ENCODE data around the gene RPL37. TPM values are rescaled to one million over a fixed set of nuclear protein-coding genes. Genes with fewer than 3 reads are reported as not detected.
"Not testable (repeated sequence)": the region's sequence is repeated elsewhere in the genome, so short reads cannot be mapped to it uniquely, and the experiment has no call there.

Gene RPL37
- total and polyA plus RNA-seq, 4 donors, result 881 to 2,683 (median 1,270) TPM

DNA sequence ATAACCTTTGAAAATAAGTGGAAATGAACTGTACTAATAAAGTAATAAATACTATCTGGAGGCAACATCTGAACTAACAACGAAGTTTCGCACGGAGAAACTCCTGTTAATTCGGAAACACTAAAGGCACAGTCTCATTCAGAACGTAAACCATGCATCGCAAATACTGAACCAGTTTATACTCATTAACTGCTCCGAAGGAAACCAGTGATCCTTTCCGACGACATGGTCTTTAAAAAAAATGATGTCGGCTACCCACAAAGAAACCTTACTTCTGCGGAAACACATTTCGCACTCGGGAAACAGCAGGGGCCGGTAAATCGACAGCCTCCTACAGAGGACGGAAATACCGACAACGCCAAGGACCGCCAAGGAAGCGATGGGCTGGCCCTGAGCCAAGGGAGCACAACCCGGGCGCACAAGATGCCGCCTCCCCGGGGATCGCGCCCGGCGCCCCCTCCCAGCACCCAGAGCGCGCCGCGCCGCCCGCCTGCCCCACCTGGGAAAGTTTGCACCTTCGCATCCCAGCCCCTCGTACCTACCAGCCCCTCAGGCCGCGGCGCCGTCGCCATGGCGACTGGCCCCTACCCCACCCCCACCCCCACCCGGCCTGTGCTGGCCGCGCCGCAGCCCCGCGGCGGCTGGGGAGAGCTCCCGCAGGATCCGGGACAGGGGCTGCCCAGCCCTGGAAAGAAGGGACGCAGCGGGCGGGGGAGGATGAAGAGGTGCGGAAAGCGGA, 37.6 kb downstream of the RPL37 start:
- H3K27me3 ChIP-seq (ENCODE audit: control insufficient read depth in 3 of 3, insufficient read depth in 3 of 3, low read length in 2 of 3), result no peaks in the 10 kb centered on the region
- DNase-seq (peak; percentile 81 to 85 (median 83)), ATAC-seq (ENCODE audit: insufficient read depth, low FRiP score) (peak; percentile 43)
- peaks cover 0 to 20% (median 3%) of the 10 kb centered on the region in 5 donors for H3K4me1 ChIP-seq (ENCODE audit: control insufficient read depth in 5 of 5, insufficient read depth in 5 of 5, low read length in 5 of 5)
- peak overlapping the region; percentile 62 to 96 for H3K27ac ChIP-seq (ENCODE audit: low read depth in 1 of 2, low read length in 1 of 2)
- H3K9ac ChIP-seq (ENCODE audit: insufficient read depth in 1 of 2, low read length in 2 of 2), result peak overlapping the region; percentile 55 to 95
- no peak for TF ChIP-seq CTCF (IDR thresholded peaks at IDR 0.05; ENCODE audit: control extremely low read depth, extremely low read depth)
- 0 to 1% methylated on average over 51 to 56 of the region's 56 CpGs for WGBS, 2 donors
- peaks cover 0 to 2% (median 0%) of the 10 kb centered on the region in 4 donors for H3K9me3 ChIP-seq (ENCODE audit: control insufficient read depth in 4 of 4, insufficient read depth in 3 of 4, low read length in 3 of 4)
- peak overlapping the region; percentile 88 for H3K4me3 ChIP-seq
- peaks cover 0 to 4% (median 0%) of the 10 kb centered on the region in 4 donors for H3K36me3 ChIP-seq (ENCODE audit: control insufficient read depth in 4 of 4, insufficient read depth in 4 of 4, low read length in 4 of 4)

GRCh38 chr5:40796487-40796889, 38.5 kb downstream of the RPL37 start:
- DNase-seq (peak in 2 of 3 donors; percentile 30 to 35), ATAC-seq (ENCODE audit: insufficient read depth, low FRiP score) (no peak)
- peaks cover 0 to 2% (median 0%) of the 10 kb centered on the region in 4 donors for H3K9me3 ChIP-seq (ENCODE audit: control insufficient read depth in 4 of 4, insufficient read depth in 3 of 4, low read length in 3 of 4)
- peaks cover 0 to 4% (median 0%) of the 10 kb centered on the region in 4 donors for H3K36me3 ChIP-seq (ENCODE audit: control insufficient read depth in 4 of 4, insufficient read depth in 4 of 4, low read length in 4 of 4)
- no peak overlapping the region for H3K4me3 ChIP-seq
- TF ChIP-seq CTCF (IDR thresholded peaks at IDR 0.05; ENCODE audit: control extremely low read depth, extremely low read depth), result no peak
- no peaks in the 10 kb centered on the region for H3K27me3 ChIP-seq (ENCODE audit: control insufficient read depth in 3 of 3, insufficient read depth in 3 of 3, low read length in 2 of 3)
- no peak overlapping the region for H3K9ac ChIP-seq (ENCODE audit: insufficient read depth in 1 of 2, low read length in 2 of 2)
- H3K27ac ChIP-seq (ENCODE audit: low read depth in 1 of 2, low read length in 1 of 2), result no peak overlapping the region
- peaks cover 0 to 20% (median 3%) of the 10 kb centered on the region in 5 donors for H3K4me1 ChIP-seq (ENCODE audit: control insufficient read depth in 5 of 5, insufficient read depth in 5 of 5, low read length in 5 of 5)
- 8 to 12% methylated on average over 3 of the region's 3 CpGs for WGBS, 2 donors

DNA sequence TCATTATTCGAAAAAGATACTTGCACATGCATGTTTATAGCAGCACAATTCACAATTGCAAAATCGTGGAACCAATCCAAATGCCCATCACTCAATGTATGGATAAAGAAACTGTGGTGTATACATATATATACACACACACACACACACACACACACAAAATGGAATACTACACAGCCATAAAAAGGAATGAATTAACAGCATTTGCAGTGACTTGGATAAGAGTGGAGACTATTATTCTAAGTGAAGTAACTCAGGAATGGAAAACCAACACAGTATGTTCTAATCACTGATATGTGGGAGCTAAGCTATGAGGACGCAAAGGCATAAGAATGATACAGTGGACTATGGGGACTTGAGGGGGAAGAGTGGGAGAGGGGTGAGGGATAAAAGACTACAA, 40.1 kb downstream of the RPL37 start:
- H3K36me3 ChIP-seq (ENCODE audit: control insufficient read depth in 4 of 4, insufficient read depth in 4 of 4, low read length in 4 of 4); H3K9me3 ChIP-seq (ENCODE audit: control insufficient read depth in 4 of 4, insufficient read depth in 3 of 4, low read length in 3 of 4); H3K4me3 ChIP-seq; ATAC-seq (ENCODE audit: insufficient read depth, low FRiP score); DNase-seq; H3K27ac ChIP-seq (ENCODE audit: low read depth in 1 of 2, low read length in 1 of 2); H3K9ac ChIP-seq (ENCODE audit: insufficient read depth in 1 of 2, low read length in 2 of 2); H3K27me3 ChIP-seq (ENCODE audit: control insufficient read depth in 3 of 3, insufficient read depth in 3 of 3, low read length in 2 of 3): not testable (repeated sequence)
- WGBS, 2 donors, result 90 to 94% methylated on average over 3 of the region's 3 CpGs
- H3K4me1 ChIP-seq (ENCODE audit: control insufficient read depth in 5 of 5, insufficient read depth in 5 of 5, low read length in 5 of 5), result peaks cover 0 to 22% (median 3%) of the 10 kb centered on the region in 5 donors

GRCh38 chr5:40794340-40794739, 40.7 kb downstream of the RPL37 start:
- not testable (repeated sequence) for H3K9ac ChIP-seq (ENCODE audit: insufficient read depth in 1 of 2, low read length in 2 of 2); H3K9me3 ChIP-seq (ENCODE audit: control insufficient read depth in 4 of 4, insufficient read depth in 3 of 4, low read length in 3 of 4); H3K36me3 ChIP-seq (ENCODE audit: control insufficient read depth in 4 of 4, insufficient read depth in 4 of 4, low read length in 4 of 4); DNase-seq; ATAC-seq (ENCODE audit: insufficient read depth, low FRiP score); H3K27me3 ChIP-seq (ENCODE audit: control insufficient read depth in 3 of 3, insufficient read depth in 3 of 3, low read length in 2 of 3); H3K4me3 ChIP-seq; H3K27ac ChIP-seq (ENCODE audit: low read depth in 1 of 2, low read length in 1 of 2)
- peaks cover 0 to 22% (median 3%) of the 10 kb centered on the region in 5 donors for H3K4me1 ChIP-seq (ENCODE audit: control insufficient read depth in 5 of 5, insufficient read depth in 5 of 5, low read length in 5 of 5)

- H3K9ac ChIP-seq (ENCODE audit: insufficient read depth in 1 of 2, low read length in 2 of 2); H3K9me3 ChIP-seq (ENCODE audit: control insufficient read depth in 4 of 4, insufficient read depth in 3 of 4, low read length in 3 of 4); H3K27me3 ChIP-seq (ENCODE audit: control insufficient read depth in 3 of 3, insufficient read depth in 3 of 3, low read length in 2 of 3); ATAC-seq (ENCODE audit: insufficient read depth, low FRiP score); H3K4me3 ChIP-seq; DNase-seq; H3K36me3 ChIP-seq (ENCODE audit: control insufficient read depth in 4 of 4, insufficient read depth in 4 of 4, low read length in 4 of 4); H3K27ac ChIP-seq (ENCODE audit: low read depth in 1 of 2, low read length in 1 of 2): not testable (repeated sequence)
- H3K4me1 ChIP-seq (ENCODE audit: control insufficient read depth in 5 of 5, insufficient read depth in 5 of 5, low read length in 5 of 5), result peaks cover 0 to 22% (median 3%) of the 10 kb centered on the region in 5 donors
- 92 to 94% methylated on average over 10 of the region's 10 CpGs for WGBS, 2 donors
These were observed 42.3 kb downstream of the RPL37 start for GRCh38 chr5:40792691-40793090.
